ENCODE data around the gene WDR87. TPM values are rescaled to one million over a fixed set of nuclear protein-coding genes. Genes with fewer than 3 reads are reported as not detected.

The WDR87 gene
- polyA plus RNA-seq, 1 experiment: not detected

DNA sequence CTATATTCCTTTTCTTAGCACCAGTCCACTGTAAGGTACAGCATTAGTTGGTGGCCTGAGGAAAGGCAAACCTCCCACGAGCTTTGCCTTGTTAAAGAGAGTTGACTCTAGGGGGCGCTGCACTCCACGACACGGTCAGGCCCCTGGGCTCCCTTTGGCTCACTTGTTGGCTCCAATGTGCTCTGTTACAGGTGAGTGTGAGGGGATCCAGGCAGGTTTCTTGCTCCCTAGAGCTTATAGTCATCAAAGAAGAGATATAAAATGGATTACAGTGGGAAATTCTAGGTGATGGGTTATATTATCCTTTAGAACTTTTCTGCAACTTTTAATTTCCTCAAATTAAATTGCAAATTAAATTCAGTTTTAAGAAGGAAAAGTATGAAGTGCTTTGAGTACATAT lies 3.7 kb downstream of the WDR87 start:
- Histone ChIP-seq H3K4me3 (ENCODE audit: low read depth, low read length) (no peak overlapping the region), H3K27me3 (ENCODE audit: control insufficient read depth, insufficient read depth, low read length) (no peaks in the 10 kb centered on the region), H3K36me3 (ENCODE audit: control insufficient read depth, insufficient read depth, low read length) (no peaks in the 10 kb centered on the region)
- ChIA-PET POLR2A (interaction anchor here (0.5 kb wide), 1 partner anchor 330 kb away, joined by 3 read pairs; no protein-coding TSS in a partner anchor), CTCF (interaction anchor here (0.6 to 4.9 kb wide), 72 partner anchors 9 to 489 kb away, joined by 3 to 31 read pairs (median 5); partner anchors contain the start of genes CATSPERG and GGN)
- TF ChIP-seq CTCF (IDR thresholded peaks at IDR 0.05; ENCODE audit: insufficient read depth, low read depth, low read length): peak; percentile 85
- no peak for DNase-seq (ENCODE audit: low read depth)

DNA sequence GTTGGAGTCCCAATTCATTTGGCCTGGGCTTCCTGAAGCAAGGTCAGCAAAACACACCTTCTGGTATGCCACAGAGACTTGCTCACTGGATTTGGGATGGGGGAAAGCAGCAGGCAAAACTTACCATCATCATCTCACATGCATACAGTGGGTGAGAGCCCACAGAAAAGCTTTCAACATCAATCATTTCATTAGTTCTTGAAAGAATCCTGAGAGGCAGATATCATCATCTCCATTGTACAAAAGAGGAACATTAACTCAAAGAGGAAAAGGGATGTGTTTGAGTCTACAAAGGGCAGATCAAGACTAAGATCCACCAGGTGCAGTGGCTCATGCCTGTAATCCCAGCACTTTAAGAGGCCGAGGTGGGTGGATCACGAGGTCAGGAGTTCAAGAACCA lies 6.4 kb downstream of the WDR87 start:
- no peak for TF ChIP-seq CTCF (IDR thresholded peaks at IDR 0.05; ENCODE audit: insufficient read depth, low read depth, low read length)
- CTCF ChIA-PET: interaction anchor here (0.7 to 2.8 kb wide), 2 partner anchors 186 to 275 kb away, joined by 3 to 8 read pairs; no protein-coding TSS in a partner anchor
- no peak for DNase-seq (ENCODE audit: low read depth)
- Histone ChIP-seq H3K27me3 (ENCODE audit: control insufficient read depth, insufficient read depth, low read length) (no peaks in the 10 kb centered on the region), H3K4me3 (ENCODE audit: low read depth, low read length) (no peak overlapping the region), H3K36me3 (ENCODE audit: control insufficient read depth, insufficient read depth, low read length) (no peaks in the 10 kb centered on the region)
- POLR2A ChIA-PET: no interaction called here

DNA sequence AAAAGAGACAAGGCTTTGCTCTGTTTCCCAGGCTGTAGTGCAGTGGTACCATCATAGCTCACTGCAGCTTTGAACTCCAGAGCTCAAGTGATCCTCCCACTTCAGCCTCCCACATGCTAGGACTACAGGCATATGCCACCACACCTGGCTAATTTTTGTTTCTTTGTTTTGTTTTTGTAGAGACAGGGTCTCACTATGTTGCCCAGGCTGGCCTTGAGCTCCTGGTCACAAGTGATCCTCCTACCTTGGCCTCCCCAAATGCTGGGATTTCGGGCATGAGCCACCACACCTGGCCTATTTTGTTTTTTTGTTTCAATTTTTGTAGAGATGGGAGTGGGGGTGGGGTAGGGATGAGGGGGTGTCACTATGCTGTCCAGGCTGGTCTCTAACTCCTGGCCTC lies 6.9 kb downstream of the WDR87 start:
- POLR2A ChIA-PET: no interaction called here
- H3K27me3 ChIP-seq (ENCODE audit: control insufficient read depth, insufficient read depth, low read length): no peaks in the 10 kb centered on the region
- CTCF ChIA-PET: interaction anchor here (0.7 to 3.1 kb wide), 8 partner anchors 8 to 345 kb away, joined by 3 to 11 read pairs (median 6); partner anchors contain the start of gene SIPA1L3
- no peak for DNase-seq (ENCODE audit: low read depth)
- TF ChIP-seq CTCF (IDR thresholded peaks at IDR 0.05; ENCODE audit: insufficient read depth, low read depth, low read length): no peak
- H3K4me3 ChIP-seq (ENCODE audit: low read depth, low read length): no peak overlapping the region
- H3K36me3 ChIP-seq (ENCODE audit: control insufficient read depth, insufficient read depth, low read length): no peaks in the 10 kb centered on the region

- TF ChIP-seq CTCF (IDR thresholded peaks at IDR 0.05; ENCODE audit: insufficient read depth, low read depth, low read length): no peak
- CTCF ChIA-PET: interaction anchor here (0.6 to 1.8 kb wide), 2 partner anchors 178 to 199 kb away, joined by 3 to 5 read pairs; no protein-coding TSS in a partner anchor
- Histone ChIP-seq H3K27me3 (ENCODE audit: control insufficient read depth, insufficient read depth, low read length) (peaks cover 10% of the 10 kb centered on the region), H3K36me3 (ENCODE audit: control insufficient read depth, insufficient read depth, low read length) (no peaks in the 10 kb centered on the region), H3K4me3 (ENCODE audit: low read depth, low read length) (no peak overlapping the region)
- POLR2A ChIA-PET: no interaction called here
- no peak for DNase-seq (ENCODE audit: low read depth)
These were observed 10.2 kb downstream of the WDR87 start for GRCh38 chr19:37896180-37896579.

DNA sequence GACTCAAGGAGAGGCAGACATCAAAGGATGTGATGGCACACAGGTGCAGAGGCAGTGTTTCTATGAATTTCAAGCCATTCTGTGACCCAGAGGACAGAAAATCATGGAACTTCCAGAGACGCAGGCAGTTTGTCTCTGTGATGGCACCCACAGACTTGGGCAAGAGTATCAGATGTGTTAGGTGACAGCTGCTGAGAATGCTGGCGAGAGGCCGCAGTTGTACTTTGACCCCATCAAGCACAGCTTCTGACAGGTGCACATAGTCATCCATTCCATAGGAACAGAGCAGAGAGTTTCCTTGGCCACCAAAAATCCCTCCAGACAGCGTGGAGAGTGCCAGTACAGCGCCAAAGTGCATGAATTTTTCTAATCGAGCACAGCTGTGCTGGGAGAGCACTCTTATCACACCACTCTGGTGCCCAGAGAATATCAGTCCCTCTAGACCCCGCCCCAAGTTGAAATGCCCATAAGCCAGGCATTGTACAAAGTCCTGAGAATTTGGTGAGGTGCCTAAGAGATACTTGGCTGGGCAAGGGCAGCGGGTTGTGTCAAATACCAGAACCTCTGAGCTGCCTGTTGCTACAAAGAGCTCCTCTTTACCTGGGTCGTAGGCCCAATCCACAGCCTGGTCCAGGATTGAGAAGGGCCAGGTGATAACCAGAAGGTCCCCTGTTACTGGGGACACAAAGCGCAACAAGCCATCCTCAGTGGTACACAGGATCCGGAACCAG lies 12.4 kb downstream of the WDR87 start:
- TF ChIP-seq CTCF (IDR thresholded peaks at IDR 0.05; ENCODE audit: insufficient read depth, low read depth, low read length): no peak
- CTCF ChIA-PET: interaction anchor here (3.3 kb wide), 1 partner anchor 8 kb away, joined by 14 read pairs; no protein-coding TSS in a partner anchor

More for the DNA sequence above, 12.4 kb downstream of the WDR87 start:
- POLR2A ChIA-PET: no interaction called here
- Histone ChIP-seq H3K4me3 (ENCODE audit: low read depth, low read length) (no peak overlapping the region), H3K36me3 (ENCODE audit: control insufficient read depth, insufficient read depth, low read length) (no peaks in the 10 kb centered on the region), H3K27me3 (ENCODE audit: control insufficient read depth, insufficient read depth, low read length) (peaks cover 11% of the 10 kb centered on the region)
- DNase-seq (ENCODE audit: low read depth): no peak

Data from BJ (cell line).